Umbilical cord (tissue), 2 donors: Measurements from ENCODE around the gene TAS2R4. TPM values are rescaled to one million over a fixed set of nuclear protein-coding genes. Genes with fewer than 3 reads are reported as not detected.
A peak's percentile ranks its signal among the peaks of the same experiment; 100 is the strongest.
"Not testable (repeated sequence)": the region's sequence is repeated elsewhere in the genome, so short reads cannot be mapped to it uniquely, and the experiment has no call there.

ENCODE experiments used
- DNase-seq: peaks from one replicate; pipeline ENCODE4 v3.0.0-alpha.2; 2015; ENCODE audit warnings: low spot score
- total RNA-seq: library from RNA; depleted of rRNA; stranded (reverse); fragments of >200 nt; gene quantifications from one replicate; pipeline ENCODE4 v1.2.3, GENCODE V29; 2014; ENCODE audit warnings: low replicate concordance; ENCODE audit not compliant: insufficient read depth

TAS2R4 gene
- total RNA-seq: 4.1 TPM

- no peak for DNase-seq
Measured at GRCh38 chr7:141776374-141776773, at the start of gene TAS2R4. Gene TAS2R4, plus strand, starts transcription at chr7:141776674. Its CDS starts 1,815 bp downstream, at chr7:141778489.

- DNase-seq: no peak
Measured at GRCh38 chr7:141729020-141729419, 47.5 kb upstream of the TAS2R4 start.

GRCh38 chr7:141731476-141732149 lies 44.9 kb upstream of the TAS2R4 start:
- DNase-seq: no peak

GRCh38 chr7:141737118-141737835 lies 39.2 kb upstream of the TAS2R4 start:
- no peak for DNase-seq

- DNase-seq: peak; percentile 98
Measured at GRCh38 chr7:141737836-141738591, 38.5 kb upstream of the TAS2R4 start, which contains the start of gene SSBP1. Gene SSBP1, plus strand, starts transcription at chr7:141738358. Its CDS starts 809 bp downstream, at chr7:141739167.

- no peak for DNase-seq
Measured at GRCh38 chr7:141738592-141739013, 37.9 kb upstream of the TAS2R4 start.

GRCh38 chr7:141739250-141739649 lies 37.2 kb upstream of the TAS2R4 start:
- DNase-seq: no peak

- DNase-seq: no peak
Measured at GRCh38 chr7:141742229-141742628, 34.2 kb upstream of the TAS2R4 start.

- DNase-seq: no peak
Measured at GRCh38 chr7:141744131-141744530, 32.3 kb upstream of the TAS2R4 start.

GRCh38 chr7:141748396-141748795 lies 28.1 kb upstream of the TAS2R4 start:
- DNase-seq: no peak

- not testable (repeated sequence) for DNase-seq
Measured at GRCh38 chr7:141751904-141752303, 24.6 kb upstream of the TAS2R4 start.

- no peak for DNase-seq
Measured at GRCh38 chr7:141752634-141753033, 23.8 kb upstream of the TAS2R4 start.

- no peak for DNase-seq
Measured at GRCh38 chr7:141754939-141755338, 21.5 kb upstream of the TAS2R4 start.

GRCh38 chr7:141763797-141764196 lies 12.7 kb upstream of the TAS2R4 start, which contains the start of gene TAS2R3:
Gene TAS2R3, plus strand, starts transcription at chr7:141764097. Its CDS starts 62 bp downstream, at chr7:141764159.
- no peak for DNase-seq

GRCh38 chr7:141770083-141770583 lies 6.3 kb upstream of the TAS2R4 start:
- not testable (repeated sequence) for DNase-seq

- DNase-seq: peak; percentile 29
Measured at GRCh38 chr7:141785706-141786552, 9.5 kb downstream of the TAS2R4 start.

GRCh38 chr7:141788296-141788695 lies 11.8 kb downstream of the TAS2R4 start:
- no peak for DNase-seq

- no peak for DNase-seq
Measured at GRCh38 chr7:141789917-141790316, 13.4 kb downstream of the TAS2R4 start, which contains the start of gene TAS2R5. Gene TAS2R5, plus strand, starts transcription at chr7:141790217. Its CDS starts 145 bp downstream, at chr7:141790362.

GRCh38 chr7:141792526-141792925 lies 16.1 kb downstream of the TAS2R4 start:
- DNase-seq: no peak

GRCh38 chr7:141820067-141820466 lies 43.6 kb downstream of the TAS2R4 start:
- DNase-seq: no peak

GRCh38 chr7:141822432-141822831 lies 46.0 kb downstream of the TAS2R4 start:
- DNase-seq: not testable (repeated sequence)
